K562 (cell line): ENCODE results near the gene HOXA11. TPM values are rescaled to one million over a fixed set of nuclear protein-coding genes. Genes with fewer than 3 reads are reported as not detected.

ENCODE experiments used
- ATAC-seq: fragments of 200-7000 bp; cut with Tn5 transposase; 3 replicates; pipeline ENCODE4 v1.9.1; 2020; ENCODE audit warnings: moderate library complexity
- BruUV-seq: library from RNA; stranded (reverse); fragments of 400-500 nt; replicated peaks from 2 replicates; lab custom pipeline; 2021; lab: Mats Ljungman, UMichigan
- CTCF ChIA-PET: fragments of 300-600 bp; formaldehyde crosslinking; extraction: SDS; loops from one replicate; lab custom pipeline; 2021; ENCODE audit warnings: low intra/inter-chr PET ratio; lab: Yijun Ruan, JAX
- POLR2A ChIA-PET: fragments of 300-600, 350-650 bp; sonication (Branson Sonifier 250); formaldehyde crosslinking; extraction: SDS; loops from one replicate; lab custom pipeline; 2021; ENCODE audit warnings: antibody characterized with exemption, inconsistent platforms; lab: Yijun Ruan, JAX
- DNase-seq, 4 experiments: peaks; one replicate each; pipeline versions ENCODE4 v3.0.0 to v3.0.0-alpha.2; 2011 to 2018; ENCODE audit warnings: low spot score in 3 of 4, mixed read lengths in 3 of 4; ENCODE audit errors: extremely low read depth in 1 of 4
- FAIRE-seq: peaks from 2 replicates; lab custom pipeline; 2011; peaks lifted over from hg19 to GRCh38; lab: Jason Lieb, UNC
- H2AFZ ChIP-seq: 2 replicates; pipeline ENCODE4 v1.6.0; 2011; ENCODE audit warnings: low read depth, low read length, control low read depth, inconsistent platforms
- H3K27ac ChIP-seq: fragments of 200-600 bp; 3 replicates; pipeline ENCODE4 v1.8.0; 2011; ENCODE audit warnings: low read depth, mild to moderate bottlenecking, control low read depth, inconsistent platforms, low read length, moderate library complexity, mixed read lengths; ENCODE audit errors: extremely low read depth
- H3K27me3 ChIP-seq, 2 experiments: fragments of 300-600 bp in 1 of 2; 2 replicates in 1 of 2; 3 replicates in 1 of 2; pipeline versions ENCODE4 v1.6.0 to v1.8.0; 2011; ENCODE audit warnings: inconsistent platforms in 2 of 2, low read length in 2 of 2, mild to moderate bottlenecking in 1 of 2, mixed read lengths in 1 of 2, moderate library complexity in 1 of 2; ENCODE audit not compliant: control insufficient read depth in 2 of 2, insufficient read depth in 2 of 2
- H3K36me3 ChIP-seq: fragments of 300-600 bp; 3 replicates; pipeline ENCODE4 v1.8.0; 2011; ENCODE audit warnings: mild to moderate bottlenecking, low read length, inconsistent platforms; ENCODE audit not compliant: control insufficient read depth, insufficient read depth
- H3K4me1 ChIP-seq, 2 experiments: fragments of 200-600 bp in 1 of 2; replicated peaks in 1 of 2; 2 replicates in 1 of 2; 3 replicates in 1 of 2; pipeline versions ENCODE4 v1.5.1 to v1.8.0; 2011; ENCODE audit warnings: inconsistent platforms in 2 of 2, low read length in 2 of 2, mild to moderate bottlenecking in 1 of 2, mixed read lengths in 1 of 2, moderate library complexity in 1 of 2; ENCODE audit not compliant: control insufficient read depth in 2 of 2, insufficient read depth in 2 of 2
- H3K4me2 ChIP-seq: 2 replicates; pipeline ENCODE4 v1.6.1; 2011; ENCODE audit warnings: low read length, control low read depth, inconsistent platforms, mixed read lengths; ENCODE audit not compliant: insufficient read depth
- H3K4me3 ChIP-seq: fragments of 200-600 bp; sonication (generic), shearing (Covaris generic); 2 replicates; pipeline ENCODE4 v1.5.1; 2016; ENCODE audit warnings: control low read depth, inconsistent platforms
- H3K79me2 ChIP-seq: fragments of 200-600 bp; 3 replicates; pipeline ENCODE4 v1.8.0; 2011; ENCODE audit warnings: low read length, inconsistent platforms; ENCODE audit not compliant: control insufficient read depth, insufficient read depth
- H3K9ac ChIP-seq, 2 experiments: 2 replicates each; pipeline versions ENCODE4 v1.6.0 to v1.6.1; 2011; ENCODE audit warnings: low read depth in 2 of 2, low read length in 2 of 2, control low read depth in 1 of 2, inconsistent platforms in 1 of 2, mild to moderate bottlenecking in 1 of 2, mixed read lengths in 1 of 2; ENCODE audit not compliant: insufficient read depth in 1 of 2
- H3K9me1 ChIP-seq: one replicate; pipeline ENCODE4 v1.6.0; 2011; ENCODE audit warnings: inconsistent platforms, mild to moderate bottlenecking, low read length, moderate library complexity; ENCODE audit not compliant: control insufficient read depth, insufficient read depth
- H3K9me3 ChIP-seq: replicated peaks from 2 replicates; pipeline ENCODE4 v1.5.1; 2011; ENCODE audit warnings: low read depth, low read length, inconsistent platforms; ENCODE audit not compliant: control insufficient read depth, insufficient read depth
- H4K20me1 ChIP-seq: replicated peaks from 2 replicates; pipeline ENCODE4 v1.6.1; 2011; ENCODE audit warnings: low read length, inconsistent platforms, mixed read lengths; ENCODE audit not compliant: control insufficient read depth, insufficient read depth
- CBFA2T3 ChIP-seq: fragments of 450-650 bp; IDR thresholded peaks from 2 replicates; pipeline ENCODE4 v1.6.1; 2017
- HLTF ChIP-seq: fragments of 450-650 bp; IDR thresholded peaks from 2 replicates; pipeline ENCODE4 v1.6.1; 2016
- KDM1A ChIP-seq, 2 experiments: fragments of 450-650 bp; IDR thresholded peaks; 2 replicates each; pipeline ENCODE4 v1.6.1; 2016; ENCODE audit warnings: mild to moderate bottlenecking in 2 of 2
- MCM5 ChIP-seq: fragments of 450-650 bp; IDR thresholded peaks from 2 replicates; pipeline ENCODE4 v1.6.1; 2016; ENCODE audit warnings: low read depth
- TEAD4 ChIP-seq, 2 experiments: sonication (generic) in 1 of 2; formaldehyde crosslinking in 1 of 2; IDR thresholded peaks; 2 replicates each; pipeline versions ENCODE4 v1.6.1 to v1.8.0; 2012 to 2022; ENCODE audit warnings: borderline replicate concordance in 1 of 2, inconsistent platforms in 1 of 2, low read length in 1 of 2, mild to moderate bottlenecking in 1 of 2, missing genetic modification reagents in 1 of 2
- ZFX ChIP-seq: sonication (generic); formaldehyde crosslinking; IDR thresholded peaks from 2 replicates; pipeline ENCODE4 v1.8.0; 2022; ENCODE audit warnings: mild to moderate bottlenecking, missing genetic modification reagents, moderate library complexity
- ZNF197 ChIP-seq: fragments of 200-800 bp; sonication (Bioruptor generic); IDR thresholded peaks from 2 replicates; pipeline ENCODE4 v1.6.1; 2016; ENCODE audit warnings: low read depth, missing genetic modification characterization, missing compliant biosample characterization
- ZNF699 ChIP-seq: fragments of 250-450 bp; sonication (Bioruptor Pico); IDR thresholded peaks from 2 replicates; pipeline ENCODE4 v1.8.0; 2021; ENCODE audit warnings: mild to moderate bottlenecking, moderate library complexity; ENCODE audit not compliant: insufficient replicate concordance
- WGBS: fragments of 100-300 bp; shearing (Covaris generic); methylation state at CpG from one replicate; pipeline ENCODE4 v1.1.6; 2016; ENCODE audit warnings: low coverage, mixed read lengths; ENCODE audit not compliant: insufficient coverage; ENCODE audit errors: missing lambda C conversion rate; 5-methylcytosine and 5-hydroxymethylcytosine counted together
- in situ Hi-C: fragments of 300-500 bp; cut with MboI; formaldehyde crosslinking; loops from 4 replicates; pipeline ENCODE4 v1.15.0; 2018; ENCODE audit warnings: inconsistent platforms, mixed read lengths
- intact Hi-C: fragments of 100-400 bp; cut with micrococcal nuclease; formaldehyde crosslinking; loops from 2 replicates; pipeline ENCODE4 v1.14.2; 2022
- polyA plus RNA-seq, 8 experiments: library from polyadenylated mRNA; depleted of rRNA in 4 of 8; stranded (reverse) in 5 of 8; unstranded in 3 of 8; fragments of >200 nt; fragmentation: Nextera tagmentation in 2 of 8; fragmentation: Illumina TruSeq in 1 of 8; extraction: Ambion mirVana in 2 of 8; extraction: Trizol in 1 of 8; gene quantifications; 2 replicates each; pipeline versions ENCODE4 v1.2.1 to v1.2.3, GENCODE V29; 2011 to 2014; ENCODE audit warnings: inconsistent platforms in 1 of 8, missing spikeins in 1 of 8
- total RNA-seq, 7 experiments: library from RNA; depleted of rRNA in 6 of 7; stranded (reverse); fragments of >200 nt in 6 of 7; fragmentation: Illumina TruSeq in 2 of 7; extraction: Trizol in 2 of 7; gene quantifications; 2 replicates each; pipeline versions ENCODE4 v1.2.1 to v1.2.3, GENCODE V29; 2011 to 2021; ENCODE audit warnings: low replicate concordance in 1 of 7
- TF ChIP-seq, protein P1 (sequence below): IDR thresholded peaks from 3 replicates; pipeline ENCODE4 v1.6.1; 2011; ENCODE audit warnings: borderline replicate concordance, mild to moderate bottlenecking, moderate library complexity; ENCODE audit not compliant: insufficient read length; ENCODE audit errors: extremely low read depth
- TF ChIP-seq, protein P2 (sequence below): fragments of 200-800 bp; sonication (Bioruptor generic); IDR thresholded peaks from 2 replicates; pipeline ENCODE4 v1.6.1; 2017; ENCODE audit warnings: missing genetic modification characterization, missing compliant biosample characterization

The HOXA11 gene
- total and polyA plus RNA-seq, 9 of the 15 experiments (the other 6 are each of a cell fraction or from before 2014, with no cell fraction given): not detected

DNA sequence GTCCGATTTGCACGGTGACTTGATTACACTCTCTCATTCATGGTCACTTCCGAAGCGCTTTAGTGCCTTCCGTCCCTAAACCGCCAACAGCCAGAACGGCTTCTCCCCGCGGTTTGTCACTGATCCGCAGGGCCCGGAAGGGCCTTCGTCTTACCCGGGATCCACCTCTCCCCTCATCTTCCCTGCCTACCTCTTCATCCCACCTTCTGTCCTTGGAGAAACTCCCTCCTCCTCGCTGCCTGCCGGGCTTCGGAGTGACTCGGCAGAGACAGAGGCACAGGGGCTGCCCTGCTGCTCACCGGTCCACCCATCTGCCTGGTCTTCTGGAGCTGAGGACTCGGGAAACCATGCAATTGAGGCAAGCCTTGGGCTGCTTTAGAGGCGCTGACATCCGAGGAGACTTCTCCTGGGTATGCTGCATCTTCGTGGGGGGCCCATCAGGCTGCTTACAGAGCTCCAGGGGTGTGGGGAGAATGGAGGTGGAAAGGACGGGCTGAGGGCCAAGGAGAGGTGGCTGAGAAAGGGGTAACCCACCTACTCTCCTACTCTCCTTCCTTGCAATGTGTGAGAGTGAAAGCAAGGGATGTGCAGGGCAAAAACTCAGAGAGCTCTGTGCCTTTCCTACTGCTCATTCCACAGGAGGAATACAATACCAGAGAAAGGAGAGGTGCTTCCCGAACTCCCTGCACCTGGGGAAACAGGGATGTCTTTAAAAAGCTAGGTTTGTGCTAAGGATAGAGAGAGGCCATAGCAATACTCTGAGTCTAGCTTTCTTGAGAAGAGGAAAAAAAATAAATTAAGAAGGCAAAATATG is 1.0 kb upstream of the HOXA11 start:
- peaks cover 53 to 79% of the 10 kb centered on the region in 2 experiments for H3K27me3 ChIP-seq
- no peak overlapping the region for H3K4me3 ChIP-seq
- H3K4me1 ChIP-seq: peaks cover 0 to 22% of the 10 kb centered on the region in 2 experiments; a peak in 2 of 5 replicates
- no peaks in the 10 kb centered on the region for H4K20me1 ChIP-seq
- no peak overlapping the region for H3K27ac ChIP-seq
- ATAC-seq (no peak), DNase-seq (no peak), FAIRE-seq (no peak)
- in situ Hi-C loops: no loop called here
- ChIA-PET CTCF (no interaction called here), POLR2A (interaction anchor here (2.4 kb wide), 1 partner anchor 10 kb away, joined by 6 read pairs; no protein-coding TSS in a partner anchor)
- no TSS peak for BruUV-seq
- intact Hi-C loops: no loop called here
- H3K79me2 ChIP-seq: no peaks in the 10 kb centered on the region
- TF ChIP-seq ZNF699 (CRISPR knock-in tag): no peak
- no peak for TF ChIP-seq ZFX (CRISPR knock-in tag)
- TF ChIP-seq ZNF197 (CRISPR knock-in tag): no peak
- TF ChIP-seq TEAD4 (IDR thresholded peaks at IDR 0.05; ENCODE audit: low read length): no peak
- TF ChIP-seq TEAD4 (CRISPR knock-in tag; IDR thresholded peaks at IDR 0.05; ENCODE audit: borderline replicate concordance): no peak
- no peak for TF ChIP-seq HLTF
- TF ChIP-seq, protein P1, sequence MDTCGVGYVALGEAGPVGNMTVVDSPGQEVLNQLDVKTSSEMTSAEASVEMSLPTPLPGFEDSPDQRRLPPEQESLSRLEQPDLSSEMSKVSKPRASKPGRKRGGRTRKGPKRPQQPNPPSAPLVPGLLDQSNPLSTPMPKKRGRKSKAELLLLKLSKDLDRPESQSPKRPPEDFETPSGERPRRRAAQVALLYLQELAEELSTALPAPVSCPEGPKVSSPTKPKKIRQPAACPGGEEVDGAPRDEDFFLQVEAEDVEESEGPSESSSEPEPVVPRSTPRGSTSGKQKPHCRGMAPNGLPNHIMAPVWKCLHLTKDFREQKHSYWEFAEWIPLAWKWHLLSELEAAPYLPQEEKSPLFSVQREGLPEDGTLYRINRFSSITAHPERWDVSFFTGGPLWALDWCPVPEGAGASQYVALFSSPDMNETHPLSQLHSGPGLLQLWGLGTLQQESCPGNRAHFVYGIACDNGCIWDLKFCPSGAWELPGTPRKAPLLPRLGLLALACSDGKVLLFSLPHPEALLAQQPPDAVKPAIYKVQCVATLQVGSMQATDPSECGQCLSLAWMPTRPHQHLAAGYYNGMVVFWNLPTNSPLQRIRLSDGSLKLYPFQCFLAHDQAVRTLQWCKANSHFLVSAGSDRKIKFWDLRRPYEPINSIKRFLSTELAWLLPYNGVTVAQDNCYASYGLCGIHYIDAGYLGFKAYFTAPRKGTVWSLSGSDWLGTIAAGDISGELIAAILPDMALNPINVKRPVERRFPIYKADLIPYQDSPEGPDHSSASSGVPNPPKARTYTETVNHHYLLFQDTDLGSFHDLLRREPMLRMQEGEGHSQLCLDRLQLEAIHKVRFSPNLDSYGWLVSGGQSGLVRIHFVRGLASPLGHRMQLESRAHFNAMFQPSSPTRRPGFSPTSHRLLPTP: no peak
- no peak for TF ChIP-seq CBFA2T3
- TF ChIP-seq MCM5: no peak
- TF ChIP-seq, protein P2, sequence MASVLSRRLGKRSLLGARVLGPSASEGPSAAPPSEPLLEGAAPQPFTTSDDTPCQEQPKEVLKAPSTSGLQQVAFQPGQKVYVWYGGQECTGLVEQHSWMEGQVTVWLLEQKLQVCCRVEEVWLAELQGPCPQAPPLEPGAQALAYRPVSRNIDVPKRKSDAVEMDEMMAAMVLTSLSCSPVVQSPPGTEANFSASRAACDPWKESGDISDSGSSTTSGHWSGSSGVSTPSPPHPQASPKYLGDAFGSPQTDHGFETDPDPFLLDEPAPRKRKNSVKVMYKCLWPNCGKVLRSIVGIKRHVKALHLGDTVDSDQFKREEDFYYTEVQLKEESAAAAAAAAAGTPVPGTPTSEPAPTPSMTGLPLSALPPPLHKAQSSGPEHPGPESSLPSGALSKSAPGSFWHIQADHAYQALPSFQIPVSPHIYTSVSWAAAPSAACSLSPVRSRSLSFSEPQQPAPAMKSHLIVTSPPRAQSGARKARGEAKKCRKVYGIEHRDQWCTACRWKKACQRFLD (CRISPR knock-in tag): no peak
- TF ChIP-seq KDM1A (IDR thresholded peaks at IDR 0.05): no peak
- no peaks in the 10 kb centered on the region for H3K9me3 ChIP-seq
- no peak overlapping the region for H3K4me2 ChIP-seq
- H3K9ac ChIP-seq: no peak overlapping the region
- no peaks in the 10 kb centered on the region for H3K9me1 ChIP-seq
- H2AFZ ChIP-seq: no peak overlapping the region
- no peaks in the 10 kb centered on the region for H3K36me3 ChIP-seq
- 12% methylated on average over 24 of the region's 24 CpGs for WGBS
